GM23338 (cell line): ENCODE measurements around the gene EQTN. TPM values are rescaled to one million over a fixed set of nuclear protein-coding genes. Genes with fewer than 3 reads are reported as not detected.

ENCODE experiments used
- ATAC-seq: fragments of 200-7000 bp; cut with Tn5 transposase; 3 replicates; pipeline ENCODE4 v1.9.1; 2020
- DNase-seq: peaks from one replicate; pipeline ENCODE4 v3.0.0-alpha.2; 2015; ENCODE audit warnings: low spot score
- H2AFZ ChIP-seq: fragments of 200-600 bp; sonication (generic); 2 replicates; pipeline ENCODE4 v1.8.0; 2016; ENCODE audit warnings: antibody characterized with exemption, mild to moderate bottlenecking, moderate library complexity
- H3F3A ChIP-seq: fragments of 200-600 bp; sonication (generic); replicated peaks from 2 replicates; pipeline ENCODE4 v1.8.0; 2017; ENCODE audit warnings: antibody characterized with exemption, mixed run types, low read depth
- H3K27ac ChIP-seq: fragments of 200-600 bp; sonication (generic); 2 replicates; pipeline ENCODE4 v1.6.1; 2016; ENCODE audit warnings: low read depth
- H3K27me3 ChIP-seq: fragments of 200-600 bp; sonication (generic); 2 replicates; pipeline ENCODE4 v1.8.0; 2016; ENCODE audit warnings: mild to moderate bottlenecking, mixed run types, moderate library complexity; ENCODE audit not compliant: insufficient read depth
- H3K36me3 ChIP-seq: fragments of 200-600 bp; sonication (generic); 2 replicates; pipeline ENCODE4 v1.8.0; 2016; ENCODE audit warnings: mild to moderate bottlenecking; ENCODE audit not compliant: insufficient read depth
- H3K4me1 ChIP-seq: fragments of 200-600 bp; sonication (generic); 2 replicates; pipeline ENCODE4 v1.8.0; 2016; ENCODE audit warnings: mild to moderate bottlenecking, moderate library complexity; ENCODE audit not compliant: insufficient read depth
- H3K4me2 ChIP-seq: fragments of 200-600 bp; sonication (generic); 2 replicates; pipeline ENCODE4 v1.7.1; 2017; ENCODE audit warnings: mixed run types
- H3K4me3 ChIP-seq: fragments of 200-600 bp; sonication (generic); 2 replicates; pipeline ENCODE4 v1.6.1; 2016; ENCODE audit warnings: mixed run types
- H3K79me2 ChIP-seq: fragments of 200-600 bp; sonication (generic); replicated peaks from 2 replicates; pipeline ENCODE4 v1.8.0; 2017; ENCODE audit warnings: mild to moderate bottlenecking; ENCODE audit not compliant: insufficient read depth
- H3K9me2 ChIP-seq: fragments of 200-600 bp; sonication (generic); 2 replicates; pipeline ENCODE4 v1.8.0; 2017; ENCODE audit not compliant: insufficient read depth
- H4K20me1 ChIP-seq: fragments of 200-600 bp; sonication (generic); replicated peaks from 2 replicates; pipeline ENCODE4 v1.8.0; 2017; ENCODE audit warnings: mild to moderate bottlenecking; ENCODE audit not compliant: insufficient read depth
- H3K27ac Mint-ChIP-seq: 2 replicates; pipeline ENCODE4 v1.8.0; 2020; ENCODE audit warnings: inconsistent platforms, mild to moderate bottlenecking, moderate library complexity, mixed read lengths
- H3K27me3 Mint-ChIP-seq: 3 replicates; pipeline ENCODE4 v1.8.0; 2022; ENCODE audit warnings: low read depth, mild to moderate bottlenecking, moderate library complexity, mixed read lengths, inconsistent platforms; ENCODE audit not compliant: insufficient read depth, poor library complexity
- H3K36me3 Mint-ChIP-seq: 3 replicates; pipeline ENCODE4 v1.8.0; 2021; ENCODE audit warnings: low read depth, mild to moderate bottlenecking, inconsistent platforms, moderate library complexity, mixed read lengths
- H3K4me1 Mint-ChIP-seq: 3 replicates; pipeline ENCODE4 v1.8.0; 2020; ENCODE audit warnings: mild to moderate bottlenecking, inconsistent platforms, mixed read lengths
- H3K4me3 Mint-ChIP-seq: 3 replicates; pipeline ENCODE4 v1.8.0; 2021; ENCODE audit warnings: moderate library complexity, mild to moderate bottlenecking, inconsistent platforms, mixed read lengths
- H3K9me3 Mint-ChIP-seq: 3 replicates; pipeline ENCODE4 v1.8.0; 2020; ENCODE audit warnings: moderate library complexity, mild to moderate bottlenecking, inconsistent platforms, mixed read lengths
- CREB1 ChIP-seq: fragments of 250-450 bp; sonication (Bioruptor Pico); IDR thresholded peaks from 2 replicates; pipeline ENCODE4 v1.5.0; 2020; ENCODE audit warnings: low read depth, mild to moderate bottlenecking, moderate library complexity
- EZH2 ChIP-seq: fragments of 200-600 bp; sonication (generic); IDR thresholded peaks from one replicate; pipeline ENCODE4 v1.8.0; 2017; ENCODE audit warnings: antibody characterized with exemption, mild to moderate bottlenecking, low read depth; ENCODE audit not compliant: unreplicated experiment
- EZH2phosphoT487 ChIP-seq: fragments of 200-600 bp; sonication (generic); IDR thresholded peaks from one replicate; pipeline ENCODE4 v1.8.1; 2018; ENCODE audit warnings: antibody characterized with exemption; ENCODE audit not compliant: unreplicated experiment
- JUNB ChIP-seq: IDR thresholded peaks from one replicate; pipeline ENCODE4 v1.6.1; 2016; ENCODE audit warnings: antibody characterized with exemption; ENCODE audit not compliant: unreplicated experiment
- POLR2AphosphoS5 ChIP-seq: IDR thresholded peaks from 2 replicates; pipeline ENCODE4 v1.6.1; 2016; ENCODE audit warnings: antibody characterized with exemption, low read depth
- STAT1 ChIP-seq: IDR thresholded peaks from one replicate; pipeline ENCODE4 v1.6.1; 2016; ENCODE audit warnings: antibody characterized with exemption; ENCODE audit not compliant: unreplicated experiment
- ZNF114 ChIP-seq: fragments of 250-450 bp; sonication (Bioruptor Pico); IDR thresholded peaks from 2 replicates; pipeline ENCODE4 v1.5.0; 2020; ENCODE audit warnings: mild to moderate bottlenecking, moderate library complexity
- ZNF331 ChIP-seq: fragments of 250-450 bp; sonication (Bioruptor Pico); IDR thresholded peaks from 2 replicates; pipeline ENCODE4 v1.5.0; 2020; ENCODE audit warnings: low read depth, mild to moderate bottlenecking, moderate library complexity
- ZNF462 ChIP-seq: fragments of 250-450 bp; sonication (Bioruptor Pico); IDR thresholded peaks from 2 replicates; pipeline ENCODE4 v1.5.0; 2020; ENCODE audit warnings: mild to moderate bottlenecking, moderate library complexity
- polyA plus RNA-seq: library from polyadenylated mRNA; unstranded; fragments of >200 nt; fragmentation: Nextera tagmentation; extraction: Ambion mirVana; gene quantifications from 2 replicates; pipeline ENCODE4 v1.2.1, GENCODE V29; 2016
- total RNA-seq: library from RNA; depleted of rRNA; stranded (reverse); fragments of >200 nt; shearing (Covaris generic); gene quantifications from 2 replicates; pipeline ENCODE4 v1.2.3, GENCODE V29; 2014
- TF ChIP-seq, protein P1 (sequence below): IDR thresholded peaks from one replicate; pipeline ENCODE4 v1.6.1; 2018; ENCODE audit warnings: antibody characterized with exemption; ENCODE audit not compliant: unreplicated experiment
- TF ChIP-seq, protein P2 (sequence below): IDR thresholded peaks from 2 replicates; pipeline ENCODE4 v1.6.1; 2016; ENCODE audit warnings: antibody characterized with exemption

Gene EQTN
- total and polyA plus RNA-seq, 2 experiments from 2014 or later: 0.24 TPM; not detected in 1

- TF ChIP-seq, protein P1, sequence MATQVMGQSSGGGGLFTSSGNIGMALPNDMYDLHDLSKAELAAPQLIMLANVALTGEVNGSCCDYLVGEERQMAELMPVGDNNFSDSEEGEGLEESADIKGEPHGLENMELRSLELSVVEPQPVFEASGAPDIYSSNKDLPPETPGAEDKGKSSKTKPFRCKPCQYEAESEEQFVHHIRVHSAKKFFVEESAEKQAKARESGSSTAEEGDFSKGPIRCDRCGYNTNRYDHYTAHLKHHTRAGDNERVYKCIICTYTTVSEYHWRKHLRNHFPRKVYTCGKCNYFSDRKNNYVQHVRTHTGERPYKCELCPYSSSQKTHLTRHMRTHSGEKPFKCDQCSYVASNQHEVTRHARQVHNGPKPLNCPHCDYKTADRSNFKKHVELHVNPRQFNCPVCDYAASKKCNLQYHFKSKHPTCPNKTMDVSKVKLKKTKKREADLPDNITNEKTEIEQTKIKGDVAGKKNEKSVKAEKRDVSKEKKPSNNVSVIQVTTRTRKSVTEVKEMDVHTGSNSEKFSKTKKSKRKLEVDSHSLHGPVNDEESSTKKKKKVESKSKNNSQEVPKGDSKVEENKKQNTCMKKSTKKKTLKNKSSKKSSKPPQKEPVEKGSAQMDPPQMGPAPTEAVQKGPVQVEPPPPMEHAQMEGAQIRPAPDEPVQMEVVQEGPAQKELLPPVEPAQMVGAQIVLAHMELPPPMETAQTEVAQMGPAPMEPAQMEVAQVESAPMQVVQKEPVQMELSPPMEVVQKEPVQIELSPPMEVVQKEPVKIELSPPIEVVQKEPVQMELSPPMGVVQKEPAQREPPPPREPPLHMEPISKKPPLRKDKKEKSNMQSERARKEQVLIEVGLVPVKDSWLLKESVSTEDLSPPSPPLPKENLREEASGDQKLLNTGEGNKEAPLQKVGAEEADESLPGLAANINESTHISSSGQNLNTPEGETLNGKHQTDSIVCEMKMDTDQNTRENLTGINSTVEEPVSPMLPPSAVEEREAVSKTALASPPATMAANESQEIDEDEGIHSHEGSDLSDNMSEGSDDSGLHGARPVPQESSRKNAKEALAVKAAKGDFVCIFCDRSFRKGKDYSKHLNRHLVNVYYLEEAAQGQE: no peak
- TF ChIP-seq EZH2phosphoT487 (no peak), JUNB (no peak), ZNF114 (CRISPR knock-in tag) (no peak), EZH2 (no peak)
- TF ChIP-seq, protein P2, sequence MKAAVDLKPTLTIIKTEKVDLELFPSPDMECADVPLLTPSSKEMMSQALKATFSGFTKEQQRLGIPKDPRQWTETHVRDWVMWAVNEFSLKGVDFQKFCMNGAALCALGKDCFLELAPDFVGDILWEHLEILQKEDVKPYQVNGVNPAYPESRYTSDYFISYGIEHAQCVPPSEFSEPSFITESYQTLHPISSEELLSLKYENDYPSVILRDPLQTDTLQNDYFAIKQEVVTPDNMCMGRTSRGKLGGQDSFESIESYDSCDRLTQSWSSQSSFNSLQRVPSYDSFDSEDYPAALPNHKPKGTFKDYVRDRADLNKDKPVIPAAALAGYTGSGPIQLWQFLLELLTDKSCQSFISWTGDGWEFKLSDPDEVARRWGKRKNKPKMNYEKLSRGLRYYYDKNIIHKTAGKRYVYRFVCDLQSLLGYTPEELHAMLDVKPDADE: no peak
Measured at GRCh38 chr9:27344776-27345175, 47.8 kb upstream of the EQTN start (continued).

DNA sequence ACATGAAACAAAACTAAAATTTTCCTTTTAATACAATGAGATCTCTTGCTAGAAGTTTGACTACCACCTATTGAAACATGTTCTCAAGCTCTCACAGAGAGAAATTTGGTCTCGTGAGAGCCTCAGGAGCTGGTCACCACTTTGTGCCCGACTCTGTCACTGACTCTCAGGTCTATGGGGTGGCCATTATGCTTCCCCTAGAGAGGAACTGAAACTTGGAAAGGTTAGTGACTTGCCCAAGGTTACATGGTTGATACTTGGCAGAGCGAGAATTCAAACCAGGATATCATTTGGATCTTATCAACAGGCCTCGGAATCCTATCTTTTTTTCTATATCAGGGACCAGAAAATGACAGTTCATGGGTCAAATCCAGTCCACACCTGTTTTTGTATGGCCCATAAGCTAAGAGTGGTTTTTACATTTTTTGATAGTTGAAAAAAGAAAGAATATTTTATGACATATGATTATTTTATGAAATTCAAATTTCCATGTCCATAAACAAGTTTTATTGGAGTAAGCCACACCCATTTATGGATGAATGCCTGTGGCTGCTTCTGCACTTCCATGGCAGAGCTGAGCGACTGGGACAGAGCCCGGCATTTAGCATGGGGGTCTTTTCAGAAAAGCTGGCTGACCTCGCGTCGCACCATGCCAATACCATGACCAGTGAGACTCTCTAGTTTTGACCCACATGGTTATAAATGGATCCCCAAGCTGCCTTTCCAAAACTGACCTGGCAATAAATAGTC is 44.8 kb upstream of the EQTN start:
- ATAC-seq (no peak), DNase-seq (no peak)
- no peaks in the 10 kb centered on the region for H3K36me3 ChIP-seq
- H3K27ac ChIP-seq: no peak overlapping the region
- H3K4me3 Mint-ChIP-seq: no peak overlapping the region
- no peaks in the 10 kb centered on the region for H3F3A ChIP-seq
- H4K20me1 ChIP-seq: no peaks in the 10 kb centered on the region
- H3K4me1 Mint-ChIP-seq: peaks cover 34% of the 10 kb centered on the region
- peaks cover 14% of the 10 kb centered on the region; the same call in 2 of the 3 replicates for H3K9me3 Mint-ChIP-seq
- H3K4me3 ChIP-seq: no peak overlapping the region
- no peaks in the 10 kb centered on the region for H3K79me2 ChIP-seq
- H2AFZ ChIP-seq: no peak overlapping the region
- H3K36me3 Mint-ChIP-seq: peaks cover 35% of the 10 kb centered on the region
- H3K27me3 ChIP-seq: no peaks in the 10 kb centered on the region
- no peaks in the 10 kb centered on the region; the same call in 1 of the 2 replicates for H3K9me2 ChIP-seq
- H3K4me1 ChIP-seq: 0 out of 2 replicates have a peak, but pooled peaks cover 3% of the 10 kb centered on the region
- H3K27me3 Mint-ChIP-seq: no peaks in the 10 kb centered on the region
- H3K27ac Mint-ChIP-seq: no peak overlapping the region
- no peak overlapping the region for H3K4me2 ChIP-seq
- no peak for TF ChIP-seq ZNF462 (CRISPR knock-in tag)
- no peak for TF ChIP-seq CREB1
- TF ChIP-seq ZNF331 (CRISPR knock-in tag): no peak
- TF ChIP-seq EZH2phosphoT487: no peak
- no peak for TF ChIP-seq POLR2AphosphoS5
- no peak for TF ChIP-seq STAT1
